Neural cell (in vitro differentiated cells): ENCODE data around the gene SUCLG1.

ENCODE experiments used
- CTCF ChIP-seq: fragments of 450-650 bp; IDR thresholded peaks from 2 replicates; pipeline ENCODE4 v1.5.1; 2014; ENCODE audit warnings: antibody characterized with exemption, mild to moderate bottlenecking, moderate library complexity; ENCODE audit not compliant: poor library complexity, severe bottlenecking
- EP300 ChIP-seq: fragments of 450-650 bp; conservative IDR thresholded peaks from 2 replicates; pipeline ENCODE4 v1.6.1; 2014; ENCODE audit warnings: antibody characterized with exemption, mild to moderate bottlenecking, moderate library complexity; ENCODE audit not compliant: poor library complexity, severe bottlenecking
- EZH2 ChIP-seq: fragments of 200-600, 300-800 bp; shearing (Covaris generic), sonication (generic); IDR thresholded peaks from 2 replicates; pipeline ENCODE4 v1.6.1; 2014; ENCODE audit warnings: antibody characterized with exemption, low read length, borderline replicate concordance, mild to moderate bottlenecking; ENCODE audit not compliant: insufficient read depth, poor library complexity, severe bottlenecking
- MXI1 ChIP-seq: fragments of 450-650 bp; conservative IDR thresholded peaks from 2 replicates; pipeline ENCODE4 v1.6.1; 2014; ENCODE audit warnings: antibody characterized with exemption, mild to moderate bottlenecking; ENCODE audit not compliant: poor library complexity, severe bottlenecking
- POLR2AphosphoS5 ChIP-seq: IDR thresholded peaks from 2 replicates; pipeline ENCODE4 v1.6.1; 2012
- RAD21 ChIP-seq: fragments of 450-650 bp; conservative IDR thresholded peaks from 2 replicates; pipeline ENCODE4 v1.6.1; 2014; ENCODE audit warnings: antibody characterized with exemption, mild to moderate bottlenecking, moderate library complexity
- REST ChIP-seq: IDR thresholded peaks from 2 replicates; pipeline ENCODE4 v1.6.1; 2012; ENCODE audit warnings: borderline replicate concordance
- SMC3 ChIP-seq: fragments of 450-650 bp; conservative IDR thresholded peaks from 2 replicates; pipeline ENCODE4 v1.6.1; 2014; ENCODE audit warnings: antibody characterized with exemption, mild to moderate bottlenecking, moderate library complexity; ENCODE audit not compliant: poor library complexity
- TAF1 ChIP-seq: IDR thresholded peaks from 2 replicates; pipeline ENCODE4 v1.6.1; 2012; ENCODE audit warnings: low read depth

GRCh38 chr2:84441036-84441435 is 18.0 kb downstream of the SUCLG1 start:
- TF ChIP-seq RAD21 (no peak), EP300 (no peak), REST (no peak), CTCF (no peak), MXI1 (no peak), SMC3 (no peak), EZH2 (no peak), TAF1 (no peak), POLR2AphosphoS5 (no peak)
